ENCODE measurements around the gene PDCL2.
"Not testable (repeated sequence)": the region's sequence is repeated elsewhere in the genome, so short reads cannot be mapped to it uniquely, and the experiment has no call there.

PDCL2 gene, protein sequence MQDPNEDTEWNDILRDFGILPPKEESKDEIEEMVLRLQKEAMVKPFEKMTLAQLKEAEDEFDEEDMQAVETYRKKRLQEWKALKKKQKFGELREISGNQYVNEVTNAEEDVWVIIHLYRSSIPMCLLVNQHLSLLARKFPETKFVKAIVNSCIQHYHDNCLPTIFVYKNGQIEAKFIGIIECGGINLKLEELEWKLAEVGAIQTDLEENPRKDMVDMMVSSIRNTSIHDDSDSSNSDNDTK

DNA sequence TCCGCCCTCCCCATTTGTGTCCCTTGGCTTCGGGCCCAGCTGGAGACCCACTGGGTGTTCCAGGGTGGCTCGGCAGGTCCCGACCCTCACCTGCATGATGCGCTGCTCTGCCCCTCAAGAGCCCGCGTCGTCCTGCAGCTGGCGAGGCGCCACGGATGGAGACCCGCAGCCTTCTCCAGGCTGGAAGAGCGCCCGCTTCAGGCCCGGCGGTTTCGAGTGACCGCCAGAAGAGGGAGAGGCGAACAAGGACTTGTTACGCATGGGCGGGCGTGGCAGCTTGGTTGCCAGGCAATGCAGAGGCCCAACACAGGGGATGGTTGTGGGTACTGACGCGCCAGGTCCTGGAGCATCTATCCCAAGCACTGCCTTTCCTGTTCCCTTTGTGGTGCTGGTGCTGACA lies at the start of gene PDCL2:
Gene PDCL2 (minus strand): TSS at position 232 of the 400 bp plus-strand sequence. CDS start 136 bp downstream, at position 96.
- no peak for DNase-seq

DNA sequence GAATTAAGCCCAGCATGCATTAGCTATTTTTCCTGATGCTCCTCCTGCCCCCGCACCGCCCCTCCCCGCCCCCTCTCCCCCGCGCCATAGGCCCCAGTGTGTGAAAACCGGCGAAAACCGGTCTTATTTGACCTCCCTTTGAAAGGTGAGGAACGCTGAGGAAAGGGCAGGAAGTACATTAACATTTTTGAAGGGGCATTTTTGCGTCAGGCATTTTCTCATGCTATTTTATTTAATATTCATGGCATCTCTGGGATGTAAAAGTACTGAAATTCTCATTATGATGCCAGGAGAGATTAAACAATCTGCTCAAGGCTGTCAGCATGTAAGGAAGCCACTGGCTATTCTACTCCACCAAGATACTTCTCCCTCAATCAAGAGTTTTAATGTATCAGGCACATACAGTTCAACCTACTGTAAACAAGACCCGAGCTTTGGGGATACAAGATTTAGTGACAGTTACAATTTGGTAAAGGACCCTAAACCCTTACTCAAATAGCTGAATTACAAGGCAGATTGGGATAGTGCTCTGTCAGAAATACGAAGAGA lies 45.3 kb upstream of the PDCL2 start:
- no peak for DNase-seq

DNA sequence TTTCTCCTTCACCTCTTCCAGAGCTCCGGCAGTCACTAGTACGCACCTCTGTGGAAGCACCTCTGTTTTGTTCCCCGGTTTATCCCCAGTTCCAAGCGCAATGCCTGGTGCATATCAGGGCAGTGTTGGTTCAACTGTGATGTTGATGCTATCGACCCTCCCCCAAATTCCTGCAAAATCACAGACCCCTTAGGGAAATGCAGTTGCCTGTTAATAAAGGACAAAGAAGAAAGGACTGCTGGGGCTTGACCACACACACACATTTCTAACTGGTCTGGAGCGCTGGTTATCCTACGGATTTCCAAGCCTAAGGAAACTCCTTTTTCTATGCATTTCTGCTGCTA lies 44.6 kb upstream of the PDCL2 start:
- no peak for DNase-seq

DNA sequence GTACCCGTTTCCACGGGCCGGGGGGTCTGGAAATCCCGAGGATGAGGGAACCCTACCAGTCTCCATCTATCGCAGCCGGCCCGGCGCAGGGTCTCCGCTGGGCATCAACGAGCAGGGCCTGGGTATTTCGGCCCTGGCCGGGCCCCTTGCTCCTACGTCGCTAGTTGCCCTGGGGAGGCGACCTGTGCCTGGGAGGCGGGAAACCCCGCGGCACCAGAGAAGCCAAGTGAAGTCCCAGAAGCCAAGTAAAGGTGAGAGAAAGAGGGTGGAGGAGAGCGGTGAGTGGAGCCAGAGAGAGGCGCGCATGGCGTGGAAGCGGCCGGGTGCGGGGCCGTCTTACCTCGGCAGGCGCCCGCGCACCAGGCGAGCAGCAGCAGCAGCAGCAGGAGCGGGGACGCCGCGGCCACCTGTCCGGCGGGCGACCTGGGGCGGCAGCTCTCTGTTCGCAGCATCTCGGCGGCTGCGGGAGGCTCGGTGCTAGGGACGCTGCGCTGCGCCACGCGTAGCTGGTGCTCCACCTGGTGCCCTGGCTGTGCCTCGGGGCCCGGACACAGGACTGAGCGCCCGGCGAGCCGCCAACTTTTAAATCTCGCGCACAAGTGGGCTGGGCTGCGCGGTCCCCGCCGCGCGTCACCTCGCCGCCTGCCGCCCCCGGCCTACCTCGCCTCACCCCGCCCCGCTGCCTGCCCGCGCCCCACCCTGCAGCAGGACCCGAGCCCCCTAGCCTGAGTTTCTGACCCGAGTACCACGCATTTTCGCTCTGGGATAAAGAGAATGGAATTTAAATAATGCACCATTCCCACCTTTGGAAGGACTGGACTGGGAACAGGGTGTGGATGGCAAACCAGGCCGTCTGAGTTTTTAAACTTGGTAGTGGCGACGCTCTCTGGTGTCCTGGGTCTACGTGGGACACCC lies 44.0 kb upstream of the PDCL2 start, which contains the start of gene NMU:
Gene NMU (minus strand): TSS at position 558 of the 915 bp plus-strand sequence. CDS start 106 bp downstream, at position 452.
- DNase-seq: peak; percentile 32

DNA sequence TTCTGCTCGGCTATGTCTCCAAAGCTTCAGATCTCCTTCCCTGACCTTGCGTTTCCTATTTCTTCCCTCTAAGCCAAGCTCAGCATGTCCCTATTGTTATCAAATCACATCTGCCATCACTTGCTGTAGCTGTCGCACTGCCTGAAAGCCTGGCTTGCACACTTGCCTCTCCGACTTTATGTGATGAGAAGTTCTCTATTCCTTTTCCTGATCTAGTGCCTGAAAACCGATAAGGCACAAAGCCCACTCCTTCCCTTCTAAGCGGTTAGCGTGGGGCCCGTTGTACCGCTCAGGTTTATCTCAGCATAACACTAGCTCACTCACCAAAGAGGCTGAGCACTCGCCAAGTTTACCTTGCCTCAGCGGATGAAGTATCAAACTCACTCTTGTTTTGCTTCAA lies 43.2 kb upstream of the PDCL2 start:
- DNase-seq: no peak

DNA sequence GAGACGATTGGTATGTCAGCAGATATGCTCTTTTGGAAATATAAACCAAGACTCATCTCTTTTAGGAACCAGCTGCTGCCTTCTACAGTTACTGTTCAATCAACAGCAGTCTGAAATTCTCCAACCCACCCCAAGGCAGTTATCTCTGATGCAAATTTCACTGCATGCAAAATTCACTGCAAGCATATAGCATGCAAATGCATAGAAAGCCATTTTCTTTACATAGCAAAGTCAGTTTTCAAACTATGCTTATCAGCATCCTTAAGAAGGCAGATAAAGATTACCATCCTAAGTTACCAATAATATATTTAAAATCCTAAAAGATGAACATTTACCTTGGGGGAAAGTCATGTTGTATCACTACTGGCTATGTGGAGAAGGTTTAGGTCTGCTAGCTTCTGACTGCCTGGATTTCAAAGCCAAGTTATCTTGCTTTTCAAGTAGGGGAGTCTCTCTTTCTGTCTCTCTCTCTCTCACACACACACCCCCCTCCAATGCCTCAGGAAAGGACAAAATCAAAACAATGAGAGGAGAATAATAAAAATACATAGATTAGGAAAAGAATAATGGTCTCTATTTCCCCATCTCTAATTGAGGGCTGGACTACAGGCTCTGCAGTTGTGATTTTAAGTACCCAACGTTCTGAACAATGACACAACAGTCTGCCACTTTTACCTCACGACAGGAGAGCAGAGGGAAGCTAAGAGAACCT lies 42.5 kb upstream of the PDCL2 start:
- no peak for DNase-seq

DNA sequence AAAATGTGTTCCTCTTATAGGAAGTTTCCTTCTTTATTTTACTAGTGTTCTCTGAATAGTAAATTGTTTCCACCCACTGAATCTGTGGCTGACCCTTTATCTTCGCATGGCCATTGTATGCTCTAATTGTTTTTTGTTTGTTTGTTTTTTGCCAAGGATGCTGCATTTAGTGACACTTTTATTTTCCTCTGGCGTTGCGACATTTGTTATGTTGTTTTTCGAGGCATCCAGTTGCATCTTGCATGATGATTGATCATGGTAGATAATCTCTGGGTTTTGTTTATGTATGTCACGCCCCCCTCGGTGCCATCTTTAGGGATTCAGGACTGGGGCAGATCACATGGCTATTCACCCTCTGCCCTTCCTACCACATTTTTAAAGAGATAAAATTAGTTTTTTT lies 41.9 kb upstream of the PDCL2 start:
- DNase-seq: no peak

DNA sequence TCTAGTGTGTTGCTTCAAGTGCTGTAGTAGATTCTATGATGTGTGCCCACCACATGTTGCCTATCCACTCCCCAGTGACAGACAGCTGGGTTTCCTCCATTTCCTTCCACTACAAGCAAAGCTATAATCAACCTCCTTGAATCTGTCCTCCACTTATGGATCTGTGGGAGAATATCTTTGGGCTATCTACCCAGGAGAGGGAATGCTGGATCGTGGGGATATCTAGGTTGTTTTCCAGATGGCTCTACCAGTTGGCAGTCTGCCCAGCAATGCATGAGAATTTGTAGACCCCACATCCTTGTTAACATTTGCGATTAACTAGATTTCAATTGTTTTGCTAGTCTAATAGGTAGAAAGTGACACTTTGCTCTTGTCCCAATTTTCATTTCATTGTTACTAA lies 33.8 kb upstream of the PDCL2 start:
- no peak for DNase-seq

DNA sequence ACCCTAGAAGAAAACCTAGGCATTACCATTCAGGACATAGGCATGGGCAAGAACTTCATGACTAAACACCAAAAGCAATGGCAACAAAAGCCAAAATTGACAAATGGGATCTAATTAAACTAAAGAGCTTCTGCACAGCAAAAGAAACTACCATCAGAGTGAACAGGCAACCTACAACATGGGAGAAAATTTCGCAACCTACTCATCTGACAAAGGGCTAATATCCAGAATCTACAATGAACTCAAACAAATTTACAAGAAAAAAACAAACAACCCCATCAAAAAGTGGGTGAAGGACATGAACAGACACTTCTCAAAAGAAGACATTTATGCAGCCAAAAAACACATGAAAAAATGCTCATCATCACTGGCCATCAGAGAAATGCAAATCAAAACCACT lies 32.0 kb upstream of the PDCL2 start:
- not testable (repeated sequence) for DNase-seq

DNA sequence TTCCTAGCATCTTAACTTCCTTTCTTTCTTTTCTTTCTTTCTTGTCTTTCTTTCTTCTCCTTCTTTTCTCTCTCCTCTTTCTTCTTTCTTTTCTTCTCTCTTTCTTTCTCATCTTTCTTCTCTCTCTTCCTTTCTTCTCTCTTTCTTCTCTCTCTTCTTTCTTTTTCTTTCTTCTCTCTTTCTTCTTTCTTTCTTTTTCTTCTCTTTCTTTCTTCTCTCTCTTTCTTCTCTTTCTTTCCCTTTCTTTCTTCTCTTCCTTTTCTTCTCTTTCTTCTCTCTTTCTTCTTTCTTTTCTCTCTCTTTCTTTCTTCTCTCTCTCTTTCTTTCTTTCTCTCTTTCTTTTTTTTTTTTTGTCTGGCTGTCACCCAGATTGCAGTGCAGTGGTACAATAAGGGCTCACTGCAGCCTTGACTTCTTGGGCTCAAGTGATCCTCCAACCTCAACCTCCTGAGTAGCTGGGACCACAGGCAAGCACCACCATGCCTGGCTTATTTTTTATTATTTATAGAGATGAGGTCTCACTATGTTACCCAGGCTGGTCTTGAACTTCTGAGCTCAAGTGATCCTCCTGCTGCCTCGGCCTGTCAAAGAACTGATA lies 26.6 kb upstream of the PDCL2 start:
- DNase-seq: no peak

DNA sequence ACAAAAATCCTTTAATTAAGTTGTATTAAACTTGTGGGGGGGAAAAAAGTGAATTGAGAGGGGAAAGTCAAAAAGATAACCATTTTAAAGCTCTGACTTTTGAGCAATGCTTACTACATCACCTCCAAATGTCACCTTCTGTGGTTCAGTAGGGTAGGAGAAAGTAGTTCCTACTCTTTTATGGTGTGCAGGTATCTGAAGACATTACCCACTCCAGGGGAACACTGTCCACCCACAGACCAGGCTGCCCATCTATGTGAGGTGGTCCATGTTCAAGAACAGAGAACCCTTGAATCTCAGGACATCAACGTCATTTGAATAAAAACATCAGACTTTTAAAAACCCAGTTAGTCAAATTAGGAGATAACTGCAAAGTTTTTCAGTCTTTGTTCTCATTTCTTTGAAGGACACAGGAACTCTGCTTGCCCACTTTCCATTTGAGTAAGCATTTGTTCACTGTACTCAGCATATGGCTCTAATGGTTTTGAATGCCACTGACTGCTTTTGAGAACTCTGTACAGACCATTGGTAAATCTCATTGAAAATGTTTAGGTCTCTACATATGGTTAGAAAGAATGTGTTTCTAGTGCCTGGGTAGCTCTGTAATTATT lies 25.6 kb upstream of the PDCL2 start:
- DNase-seq: no peak

DNA sequence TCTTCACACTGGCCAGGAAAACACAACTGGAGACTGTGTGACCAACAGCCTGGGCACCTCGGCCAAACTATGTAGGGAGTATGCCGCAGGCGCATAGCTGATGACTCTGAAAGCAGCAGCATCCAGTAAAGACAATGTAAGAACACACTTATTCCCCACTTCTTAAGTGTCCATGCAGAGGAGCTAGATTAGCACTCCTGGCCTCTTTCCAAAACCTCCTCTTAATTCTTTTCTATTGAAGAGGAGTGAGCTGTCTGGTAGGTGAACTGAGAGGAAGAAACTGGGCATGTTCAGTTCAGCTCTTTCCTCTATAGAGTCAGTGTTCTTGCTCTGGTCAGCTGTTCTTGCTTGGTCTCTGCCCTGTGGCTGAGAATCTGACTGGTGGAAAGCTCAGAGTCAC lies 23.0 kb upstream of the PDCL2 start:
- no peak for DNase-seq

DNA sequence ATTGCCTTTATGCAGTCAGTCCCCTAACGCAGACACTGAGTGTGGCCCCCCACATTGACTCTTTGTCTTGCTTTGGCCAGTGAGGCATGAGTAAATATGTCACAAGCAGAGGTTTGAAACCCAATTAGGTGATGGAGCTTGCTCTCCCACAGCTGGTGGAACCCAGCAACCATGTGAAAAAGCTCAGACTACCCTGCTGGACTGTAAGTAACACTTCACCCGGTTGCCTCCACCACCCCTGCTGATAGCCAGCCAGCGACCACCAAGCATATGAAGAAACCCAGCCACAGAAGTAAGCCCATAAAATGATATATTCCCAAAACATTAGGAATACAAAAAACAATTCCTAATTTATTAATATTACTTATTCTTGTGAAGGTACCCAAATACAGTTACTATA lies 21.6 kb upstream of the PDCL2 start:
- DNase-seq: no peak

DNA sequence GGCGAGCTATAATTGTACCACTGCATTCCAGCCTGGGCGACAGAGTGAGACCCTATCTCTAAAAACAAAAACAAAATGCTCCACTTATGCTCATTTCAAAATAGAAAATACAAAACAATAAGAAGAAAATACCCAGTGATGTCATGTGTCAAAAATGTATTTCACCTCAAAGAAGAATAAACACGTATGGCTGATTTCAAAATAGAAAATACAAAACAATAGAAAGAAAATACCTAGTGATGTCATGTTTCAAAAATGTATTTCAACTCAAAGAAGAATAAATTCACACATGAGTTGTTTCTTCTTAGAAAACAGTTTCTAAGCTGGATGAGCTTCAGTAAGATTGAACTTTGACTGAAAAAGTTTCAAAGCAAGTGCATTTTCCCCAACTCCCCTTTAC lies 20.3 kb upstream of the PDCL2 start:
- DNase-seq: no peak

DNA sequence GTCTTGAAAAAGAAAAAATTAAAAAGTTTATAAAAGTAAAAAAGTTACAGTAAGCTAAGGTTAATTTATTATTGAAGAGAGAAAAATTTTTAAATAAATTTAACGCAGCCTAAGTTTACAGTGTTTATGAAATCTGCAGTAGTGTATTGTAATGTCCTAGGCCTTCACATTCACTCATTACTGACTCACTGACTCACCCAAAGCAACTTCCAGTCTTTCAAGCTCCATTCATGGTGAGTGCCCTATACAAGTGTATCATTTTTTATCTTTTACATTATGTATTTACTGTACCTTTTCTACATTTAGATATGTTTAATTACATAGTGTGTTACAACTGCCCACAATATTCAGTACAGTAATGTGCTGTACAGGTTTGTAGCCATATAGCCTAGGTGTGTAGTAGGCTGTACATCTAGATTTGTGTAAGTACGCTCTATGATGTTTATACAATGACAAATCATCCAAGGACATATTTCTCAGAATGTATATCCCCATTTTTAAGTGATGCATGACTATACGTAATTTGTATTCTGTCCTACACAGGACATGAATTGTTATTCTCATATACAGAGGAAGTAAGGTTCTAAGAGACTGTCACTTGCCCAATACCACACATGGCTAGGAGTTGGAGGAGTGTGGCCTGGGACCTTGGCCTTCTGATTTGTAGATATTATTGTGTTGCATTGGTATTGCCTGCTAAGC lies 19.5 kb upstream of the PDCL2 start:
- no peak for DNase-seq

DNA sequence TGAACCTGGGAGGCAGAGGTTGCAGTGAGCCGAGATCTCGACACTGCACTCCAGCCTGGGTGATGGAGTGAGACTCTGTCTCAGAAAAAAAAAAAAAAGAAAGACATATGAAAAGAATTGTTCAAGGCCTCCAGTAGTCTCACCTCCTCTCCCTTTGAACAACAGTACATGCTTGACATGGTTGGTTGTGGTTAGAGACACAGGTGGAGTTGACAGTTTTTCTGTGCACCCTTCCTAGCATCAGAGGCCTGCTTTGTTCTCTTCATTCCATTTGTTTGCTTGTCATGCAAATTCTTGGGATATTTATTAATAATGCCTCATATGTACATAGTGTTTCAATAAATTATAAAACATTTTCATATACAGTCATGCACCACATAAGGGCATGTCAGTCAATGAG lies 18.3 kb upstream of the PDCL2 start:
- no peak for DNase-seq

DNA sequence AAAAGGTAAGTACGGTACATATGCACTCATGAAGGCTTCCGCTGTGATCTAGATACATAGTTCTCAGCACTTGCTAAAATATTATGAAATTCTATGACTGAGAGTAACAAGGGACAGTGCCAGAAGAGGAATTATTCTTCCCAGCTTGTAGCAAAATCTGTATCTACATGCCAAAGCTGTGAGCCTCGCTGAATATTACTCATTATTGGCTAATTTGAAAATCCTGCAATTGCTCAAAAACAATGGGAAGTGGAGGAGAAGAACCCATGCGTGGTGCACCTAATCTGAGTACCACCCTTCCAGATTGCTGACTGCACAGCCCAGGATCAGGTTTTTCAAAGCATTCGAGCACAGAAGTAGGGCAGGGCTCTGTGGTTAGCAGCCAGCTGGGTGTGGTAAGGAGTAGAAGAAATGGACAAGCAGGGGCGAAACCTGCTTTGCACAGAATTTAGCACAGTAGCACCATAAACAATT lies 17.4 kb upstream of the PDCL2 start:
- DNase-seq: no peak

DNA sequence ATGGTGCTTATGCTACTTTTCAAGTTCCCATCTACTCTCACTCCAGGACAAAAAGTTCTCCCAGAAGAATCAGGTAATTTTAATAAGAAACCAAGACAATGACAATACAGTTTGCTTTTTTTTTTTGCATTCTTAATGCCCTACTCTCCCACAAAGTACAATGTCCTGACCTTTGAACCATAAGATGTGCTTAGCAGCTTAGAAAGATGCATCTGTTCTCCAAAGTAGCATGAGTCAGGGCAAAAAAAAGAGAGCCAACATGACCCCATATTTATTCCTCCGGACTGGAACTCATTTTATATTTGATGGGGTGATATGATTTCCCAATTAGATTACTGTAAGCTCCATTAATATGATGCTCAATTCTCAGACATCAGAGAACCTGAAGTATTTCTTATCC lies 16.5 kb upstream of the PDCL2 start:
- DNase-seq: no peak

DNA sequence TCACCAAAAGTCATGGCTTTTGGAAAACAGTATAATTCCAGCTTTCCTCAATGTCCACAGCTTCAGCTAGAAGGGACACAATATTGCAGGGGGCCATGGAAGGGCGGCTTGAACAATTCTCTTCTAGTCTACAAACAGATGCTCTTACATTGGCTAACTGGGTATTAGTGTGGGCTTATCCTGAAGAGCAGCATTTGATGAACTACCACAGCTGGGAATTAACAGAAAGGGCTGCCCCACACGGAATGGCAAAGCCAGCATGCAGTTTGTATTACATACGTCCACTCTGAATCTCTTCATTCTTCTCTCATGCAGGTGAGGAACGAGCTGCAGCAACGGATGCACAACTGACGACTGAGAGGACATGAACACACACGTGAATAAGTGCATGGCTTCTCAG lies 13.0 kb upstream of the PDCL2 start:
- DNase-seq: no peak

DNA sequence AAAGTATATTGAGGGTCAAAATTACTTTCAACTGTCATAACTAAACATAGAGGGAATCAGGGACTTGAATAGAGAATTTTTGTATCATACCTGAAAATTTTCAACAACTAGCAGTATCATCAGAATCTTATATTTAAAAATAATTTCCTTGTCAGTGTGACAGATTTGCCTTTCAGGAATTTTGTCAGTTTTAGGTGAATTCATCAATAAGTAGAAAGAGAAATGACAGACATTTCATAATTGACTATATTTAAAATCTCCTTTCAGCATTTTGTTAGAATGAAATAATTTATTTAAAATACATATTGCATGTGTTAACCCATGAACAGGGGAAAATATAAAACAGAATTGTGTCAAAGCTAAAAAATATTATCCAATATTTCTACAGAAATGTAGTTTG lies 8.6 kb upstream of the PDCL2 start:
- no peak for DNase-seq

DNA sequence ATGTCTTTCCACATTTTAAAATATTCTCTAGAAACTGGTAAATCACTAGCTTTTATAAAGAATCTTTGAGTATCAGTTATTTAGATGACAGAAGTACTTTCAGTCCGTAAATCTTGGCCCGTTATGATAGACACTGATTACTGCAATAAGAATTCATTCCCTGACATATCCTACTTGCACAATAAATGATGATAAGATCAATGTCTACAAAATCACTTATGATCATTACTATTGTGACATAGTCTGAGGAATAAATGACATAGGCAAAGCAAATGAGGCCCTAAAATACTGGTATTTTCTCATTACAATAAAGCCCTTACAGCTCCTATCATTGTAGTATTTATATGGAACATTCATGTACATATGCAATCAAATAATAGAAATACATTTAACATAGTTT lies 6.6 kb upstream of the PDCL2 start:
- no peak for DNase-seq

DNA sequence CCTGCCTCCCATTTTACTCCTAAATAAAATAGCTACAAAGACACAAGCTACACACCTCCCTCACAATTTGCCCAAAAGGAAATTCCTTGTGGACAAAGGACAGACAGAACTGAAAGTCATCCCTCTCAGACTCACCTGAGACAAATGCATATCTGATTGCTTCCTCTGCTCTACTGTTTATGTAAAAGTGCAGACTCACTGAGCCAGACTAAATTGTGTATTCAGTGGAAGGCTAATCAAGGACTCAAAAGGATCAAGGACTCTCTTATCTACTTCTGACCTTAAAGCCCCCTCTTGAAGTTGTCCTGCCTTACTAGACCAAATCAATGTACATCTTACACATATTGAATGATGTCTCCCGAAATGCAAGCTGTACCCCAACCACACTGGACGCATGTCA lies 3.9 kb downstream of the PDCL2 start:
- no peak for DNase-seq
